ENCODE measurements around the gene OSBPL2. TPM values are rescaled to one million over a fixed set of nuclear protein-coding genes. Genes with fewer than 3 reads are reported as not detected.

Gene OSBPL2
- total RNA-seq, 1 donor from 2014 or later: 27.2 TPM

DNA sequence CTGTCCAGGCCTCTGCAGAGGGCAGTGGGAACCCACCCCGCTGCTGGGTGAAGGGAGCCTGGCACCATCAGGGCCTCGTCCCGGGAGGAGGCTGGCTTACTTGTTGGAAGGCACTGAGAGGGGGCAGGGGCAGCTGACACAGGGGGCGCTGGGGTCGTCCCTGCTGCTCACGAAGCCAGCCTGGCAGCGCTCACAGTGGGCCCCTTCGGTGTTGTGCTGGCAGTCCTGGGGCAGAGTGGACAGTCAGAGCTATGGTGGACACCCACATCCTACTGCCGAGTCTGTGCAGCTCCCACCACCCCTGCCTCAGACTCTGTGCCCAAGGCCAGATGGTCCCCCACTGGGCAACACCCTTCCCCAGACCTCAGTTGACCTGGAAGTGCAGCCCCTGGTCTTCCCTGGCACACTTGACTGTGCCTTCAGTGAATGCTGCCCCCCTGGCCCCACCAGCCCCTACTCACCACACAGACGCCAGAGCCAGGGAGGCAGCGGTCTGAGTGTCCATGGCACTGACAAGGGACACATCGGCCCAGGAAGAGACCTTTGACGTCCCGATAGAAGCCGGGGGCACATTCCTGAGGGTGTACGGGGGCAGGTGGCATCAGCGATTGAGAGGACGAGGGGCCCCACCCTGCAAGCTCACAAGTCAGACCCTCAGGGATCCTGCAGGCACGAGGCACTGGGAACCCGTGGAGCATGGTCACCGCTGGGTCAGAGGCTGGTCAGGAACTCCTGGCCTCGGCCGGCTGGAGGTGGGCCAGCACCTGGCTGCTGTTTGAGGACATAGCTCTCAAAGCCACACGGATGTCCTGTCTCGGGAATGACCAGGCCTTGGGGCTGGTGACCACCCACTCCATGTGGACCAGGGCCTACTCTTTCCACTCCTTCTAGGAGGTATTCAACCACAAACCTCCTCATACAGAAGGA, 85.9 kb downstream of the OSBPL2 start:
- intact Hi-C loops (cut with micrococcal nuclease): no loop called here

DNA sequence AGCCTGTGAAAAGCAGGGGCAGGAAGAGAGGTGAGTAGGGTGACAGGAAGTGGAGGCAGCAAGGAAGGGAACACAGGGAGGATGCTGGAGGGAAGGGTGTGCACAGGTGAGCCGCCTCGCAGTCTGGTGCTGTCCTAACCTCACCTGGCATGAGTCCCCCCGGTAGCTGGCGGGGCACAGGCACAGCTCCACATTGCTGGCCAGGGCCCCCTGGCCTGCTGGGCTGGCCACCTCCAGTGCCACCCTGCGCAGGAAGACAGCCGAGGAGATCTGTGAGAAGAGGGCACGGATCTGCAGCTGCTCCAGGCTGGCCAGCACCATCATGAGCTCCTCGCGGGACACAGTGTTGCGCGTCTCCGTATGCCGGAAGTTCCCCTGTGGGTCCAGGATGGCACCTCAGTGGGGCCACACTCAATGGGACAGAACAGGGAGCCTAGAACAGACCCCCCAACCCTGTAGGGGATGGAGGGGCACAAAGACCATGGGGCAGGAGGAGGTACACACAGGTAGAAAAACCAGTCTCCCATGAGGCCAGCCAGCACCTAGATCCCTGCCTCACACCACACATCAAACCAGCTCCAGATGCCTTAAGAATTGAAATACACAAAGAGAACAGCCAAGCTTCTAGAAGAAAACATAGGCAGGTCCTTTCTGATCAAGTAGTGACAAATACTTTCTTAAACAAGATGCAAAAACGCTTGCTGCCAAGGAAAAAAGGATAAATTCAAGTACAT, 87.0 kb downstream of the OSBPL2 start:
- intact Hi-C loops (cut with micrococcal nuclease): no loop called here

DNA sequence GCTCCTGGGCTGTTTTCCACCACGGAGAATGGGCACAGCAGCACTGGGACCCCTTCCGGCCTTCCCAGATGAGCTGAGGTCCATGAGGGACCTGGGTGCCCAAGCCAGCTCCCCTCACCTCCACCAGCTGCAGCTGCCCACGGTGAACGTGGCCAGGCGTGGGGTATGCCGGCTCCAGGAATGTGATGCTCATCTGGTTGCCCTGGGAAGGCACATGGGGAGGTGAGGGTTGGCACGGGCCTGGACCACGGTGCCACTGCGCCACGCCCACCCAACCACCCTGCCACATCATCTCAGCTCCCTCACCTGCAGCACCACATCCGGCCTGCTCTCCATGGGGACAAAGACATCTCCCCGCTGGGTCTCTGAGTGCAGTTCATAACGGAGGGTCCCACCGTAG, 88.2 kb downstream of the OSBPL2 start:
- intact Hi-C loops (cut with micrococcal nuclease): no loop called here

DNA sequence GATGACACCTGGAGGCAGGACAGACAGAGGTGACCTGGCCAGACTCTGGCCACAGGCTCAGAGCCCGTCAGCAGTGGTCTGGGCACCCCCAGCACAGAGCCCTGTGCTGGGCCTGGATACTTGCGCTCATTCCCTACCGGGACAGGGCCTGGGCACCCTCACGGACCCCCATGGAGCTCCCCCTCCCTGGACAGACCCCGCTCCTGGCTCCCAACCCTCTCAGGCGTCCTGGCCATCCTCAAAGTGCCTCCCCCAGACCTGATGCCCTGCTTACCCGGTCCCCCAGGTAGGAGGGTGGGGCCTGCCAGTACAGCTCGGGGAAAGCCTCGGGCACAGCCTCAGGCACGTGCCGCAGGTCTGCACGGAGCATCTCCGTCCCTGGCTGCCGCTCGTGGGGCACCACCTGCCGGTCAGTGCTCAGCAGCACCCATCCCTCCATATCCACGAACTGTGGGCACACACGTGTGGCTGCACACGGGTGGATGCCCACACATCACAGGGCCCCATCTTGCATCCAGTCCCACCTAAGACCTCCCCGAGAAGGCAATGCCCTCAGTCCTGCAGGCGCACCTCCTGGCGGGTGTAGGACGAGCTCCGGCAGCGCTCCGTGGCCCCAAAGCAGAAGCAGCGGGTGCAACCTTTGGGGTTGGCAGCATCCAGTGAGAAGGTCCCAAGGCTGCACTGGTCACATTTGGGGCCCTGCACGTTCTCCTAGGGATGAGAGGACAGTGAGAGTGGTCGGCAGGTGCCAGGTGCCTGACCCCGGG, 88.8 kb downstream of the OSBPL2 start:
- intact Hi-C loops (cut with micrococcal nuclease): no loop called here

DNA sequence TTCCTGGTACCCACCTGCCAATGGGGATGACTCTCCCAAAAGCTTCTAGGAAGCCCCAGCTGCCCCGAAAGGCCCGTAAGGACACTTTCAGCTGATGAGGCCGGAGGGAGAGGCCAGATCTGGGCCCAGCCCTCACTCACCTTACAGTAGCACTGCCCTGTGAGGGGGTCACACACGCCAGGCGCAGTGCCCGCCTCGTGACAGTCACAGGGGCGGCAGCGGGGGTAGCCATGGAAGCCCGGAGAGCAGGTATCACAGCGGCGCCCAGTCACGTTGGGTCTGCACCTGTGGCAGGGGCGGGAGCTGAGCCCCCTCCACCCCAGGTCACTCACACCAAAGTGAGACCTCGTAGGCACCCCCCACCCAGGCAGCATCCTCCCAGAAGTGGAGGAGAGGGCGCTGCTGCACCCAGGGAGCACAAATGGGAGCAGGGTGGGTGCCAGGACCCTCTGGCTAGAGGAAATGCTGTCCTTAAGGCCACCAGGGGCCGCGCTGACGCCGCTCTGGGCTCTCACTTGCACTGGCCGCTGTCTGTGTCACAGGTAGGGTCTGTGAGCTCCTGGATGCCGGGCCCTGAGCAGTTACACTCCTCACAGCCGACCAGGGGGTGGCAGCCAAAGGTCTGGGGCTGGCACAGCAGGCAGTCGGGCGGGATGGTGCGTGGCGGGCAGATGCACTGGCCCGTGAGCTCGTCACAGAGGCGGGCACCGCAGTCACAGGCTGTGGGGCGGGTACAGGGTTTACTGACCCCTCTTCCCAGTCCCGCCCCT, 89.6 kb downstream of the OSBPL2 start:
- intact Hi-C loops (cut with micrococcal nuclease): no loop called here

DNA sequence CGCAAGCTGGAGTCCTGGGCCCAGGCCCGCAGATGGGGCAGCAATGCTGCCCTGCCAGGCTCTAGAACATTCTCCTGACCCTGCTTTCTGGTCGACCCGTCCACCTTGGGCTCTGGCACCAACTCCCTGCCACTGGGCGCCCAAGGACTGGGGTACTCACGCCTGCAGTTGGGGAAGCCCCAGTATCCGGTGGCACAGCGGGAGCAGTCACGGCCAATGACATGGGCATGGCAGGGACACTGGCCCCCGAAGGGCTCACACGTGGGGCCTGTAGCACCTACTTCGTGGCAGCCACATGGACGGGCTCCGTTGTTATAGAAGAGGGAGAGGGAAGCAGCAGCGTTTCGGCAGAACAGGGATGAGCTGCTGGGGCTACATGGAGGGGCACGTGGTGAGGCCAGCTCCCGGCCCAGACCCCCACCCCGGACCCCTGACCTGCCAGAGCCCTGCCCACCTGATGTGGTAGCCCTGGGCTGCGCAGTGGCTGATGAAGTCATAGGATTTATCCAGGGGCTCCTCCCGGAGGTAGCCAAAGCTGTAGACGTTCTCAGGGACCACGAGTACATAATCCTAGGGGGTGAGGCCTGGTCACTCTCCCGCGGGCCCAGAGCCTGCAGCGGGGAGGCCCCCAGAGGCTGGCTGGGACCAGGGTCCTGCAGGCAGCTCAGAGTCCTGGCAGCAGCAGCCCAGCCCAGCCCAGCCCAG, 90.5 kb downstream of the OSBPL2 start:
- intact Hi-C loops (cut with micrococcal nuclease): no loop called here

DNA sequence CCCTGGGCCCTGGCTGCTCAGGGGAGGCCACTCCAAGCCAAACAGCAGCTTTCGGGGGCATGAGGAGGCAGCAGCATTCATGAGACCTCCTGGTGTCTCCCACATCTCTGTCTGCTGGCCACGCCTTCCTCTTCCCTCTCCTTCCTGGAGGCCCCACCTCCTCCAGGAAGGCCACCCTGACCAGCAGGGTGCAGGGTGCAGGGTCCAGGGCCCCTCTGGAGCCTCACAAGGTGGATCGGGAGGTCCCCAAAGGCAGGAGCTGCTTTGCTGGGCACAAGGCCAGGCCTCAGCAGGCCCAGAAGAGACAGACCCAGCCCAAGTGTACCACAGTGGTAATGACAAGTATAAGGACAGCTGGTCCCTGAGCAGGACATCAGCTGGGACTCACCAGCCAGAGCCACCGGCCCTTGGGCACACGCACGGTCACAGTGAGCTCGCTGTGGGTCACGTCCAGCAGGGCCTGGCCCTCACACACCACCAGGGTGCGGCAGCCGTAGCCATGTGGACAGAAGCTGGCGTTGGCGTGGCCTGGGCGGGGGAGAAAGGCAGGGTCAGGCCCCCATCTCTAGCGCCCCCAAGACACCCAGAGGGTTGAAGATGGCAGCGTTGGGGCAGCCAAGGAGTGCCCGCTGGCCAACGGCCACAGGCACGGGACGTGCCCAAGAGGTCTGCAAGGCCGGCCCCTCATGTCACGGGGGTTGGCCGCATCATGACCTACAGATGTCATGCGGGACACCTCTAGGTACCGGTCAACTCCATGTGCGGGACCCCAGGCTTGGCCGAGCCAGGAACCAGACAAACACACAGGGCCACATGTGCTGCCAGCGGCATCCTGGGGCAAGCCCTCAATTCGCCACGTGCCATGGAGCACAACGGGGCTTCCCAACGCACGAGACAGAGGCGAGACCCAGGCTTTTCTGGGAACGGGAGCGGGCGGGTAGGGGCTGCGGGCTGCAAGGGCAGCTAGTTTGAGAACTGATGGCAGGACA, 91.4 kb downstream of the OSBPL2 start:
- intact Hi-C loops (cut with micrococcal nuclease): no loop called here

DNA sequence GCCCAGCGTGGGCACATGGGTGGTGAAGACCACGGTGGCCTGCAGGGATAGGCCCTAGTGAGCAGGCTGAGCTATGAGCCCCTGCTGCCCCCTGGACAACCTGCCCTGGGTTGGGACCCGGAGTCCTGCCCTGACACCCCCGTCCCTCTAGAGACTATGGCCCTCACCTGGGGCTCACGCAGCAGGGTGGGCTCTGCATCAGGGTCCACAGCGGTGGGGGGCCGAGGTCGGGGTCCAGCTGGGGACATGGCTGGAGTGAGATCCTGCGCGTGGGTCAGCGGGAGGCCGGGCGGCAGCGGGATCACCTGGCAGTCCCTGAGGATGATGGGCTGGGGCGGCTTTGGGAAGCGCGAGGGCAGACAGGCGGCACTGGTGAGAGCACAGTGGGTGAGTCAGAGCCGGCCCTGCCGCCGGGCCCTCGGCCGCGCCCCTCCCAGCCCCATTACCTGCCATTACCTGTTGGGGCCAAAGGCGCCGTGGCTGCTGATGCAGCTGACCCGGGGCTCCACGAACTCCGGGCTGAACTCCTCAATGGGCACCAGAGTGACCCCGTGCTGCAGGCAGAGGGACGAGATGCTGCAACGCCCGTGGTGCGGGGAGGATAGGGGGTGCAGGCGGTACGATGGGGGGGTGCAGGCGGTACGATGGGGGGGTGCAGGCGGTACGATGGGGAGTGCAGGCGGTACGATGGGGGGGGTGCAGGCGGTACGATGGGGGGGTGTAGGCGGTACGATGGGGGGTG, 92.4 kb downstream of the OSBPL2 start:
- intact Hi-C loops (cut with micrococcal nuclease): no loop called here

DNA sequence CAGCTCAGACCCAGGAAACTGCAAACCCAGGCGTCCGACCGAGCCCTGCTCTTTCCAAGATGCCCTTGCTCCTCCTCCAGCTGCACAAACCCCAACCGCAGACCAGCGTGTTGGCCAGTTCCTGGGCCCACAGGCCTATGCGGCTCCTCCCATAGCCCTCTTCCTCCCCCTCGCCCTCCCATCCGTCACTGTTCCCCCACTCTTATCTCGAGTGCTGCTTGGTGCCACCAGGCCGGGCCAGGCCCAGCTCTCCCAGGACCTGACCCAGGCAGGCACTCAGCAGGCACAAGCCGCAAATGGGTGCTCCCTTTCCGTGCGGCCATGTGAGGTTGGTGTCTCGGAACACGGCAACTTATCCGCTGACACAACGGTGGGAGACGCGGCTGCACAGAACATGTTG, 93.0 kb downstream of the OSBPL2 start:
- intact Hi-C loops (cut with micrococcal nuclease): no loop called here

DNA sequence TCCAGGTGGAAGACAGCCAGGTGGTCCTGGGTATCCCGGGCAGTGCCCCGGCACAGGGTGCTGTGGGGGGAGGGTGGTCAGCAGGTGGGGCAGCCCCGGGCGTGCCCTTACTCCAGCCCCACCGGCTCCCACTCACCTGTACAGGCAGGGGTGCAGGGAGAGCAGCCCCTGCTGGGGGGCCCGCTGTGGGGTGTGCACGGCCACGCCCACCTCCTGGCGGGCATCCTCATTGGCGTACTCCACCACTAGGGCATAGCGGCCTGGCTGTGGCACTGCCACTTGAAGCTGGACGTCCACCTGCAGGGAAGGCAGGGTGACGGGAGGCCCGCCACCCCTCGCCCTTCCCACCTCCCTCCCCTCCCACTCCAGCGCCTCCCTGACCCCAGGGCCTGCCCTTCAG, 94.1 kb downstream of the OSBPL2 start:
- intact Hi-C loops (cut with micrococcal nuclease): no loop called here

DNA sequence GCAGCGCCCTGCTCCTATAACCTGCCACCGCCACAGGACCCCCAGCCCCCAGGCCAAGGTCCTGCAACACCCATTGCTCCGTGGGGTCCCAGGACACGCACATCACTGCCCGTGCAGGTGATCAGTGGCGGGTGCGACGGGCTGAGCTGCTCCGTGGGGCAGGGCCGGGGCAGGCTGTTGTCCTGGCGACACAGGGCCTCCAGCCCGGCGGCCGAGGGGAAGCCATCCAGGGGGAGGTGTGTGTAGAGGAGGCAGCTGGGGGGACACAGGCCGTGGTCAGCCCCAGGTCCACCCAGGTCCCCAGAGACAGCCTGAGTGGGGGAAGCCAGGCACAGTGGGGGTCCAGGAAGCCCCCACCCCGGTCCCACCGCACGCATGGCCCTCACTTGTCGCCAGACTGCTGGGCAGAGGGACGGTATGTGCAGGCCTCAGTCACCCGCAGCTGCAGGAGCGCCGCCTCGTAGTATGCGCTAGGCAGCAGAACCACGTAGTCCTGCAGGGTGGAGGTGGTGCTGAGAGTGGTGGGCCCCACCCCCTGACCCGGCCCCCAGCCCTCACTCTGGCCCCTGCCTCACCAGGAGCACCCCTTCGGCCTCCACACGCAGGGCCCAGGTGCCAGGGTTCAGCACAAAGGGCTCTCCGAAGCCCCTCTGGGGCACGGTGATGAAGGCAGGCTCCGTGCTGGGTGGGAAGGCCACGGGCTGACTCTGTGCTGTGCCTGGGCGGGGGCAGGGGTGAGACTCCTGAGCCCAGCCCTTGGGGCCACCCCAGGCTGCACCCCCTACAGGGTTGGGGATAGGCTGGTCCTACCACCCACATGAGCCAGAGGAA, 94.9 kb downstream of the OSBPL2 start:
- intact Hi-C loops (cut with micrococcal nuclease): no loop called here

DNA sequence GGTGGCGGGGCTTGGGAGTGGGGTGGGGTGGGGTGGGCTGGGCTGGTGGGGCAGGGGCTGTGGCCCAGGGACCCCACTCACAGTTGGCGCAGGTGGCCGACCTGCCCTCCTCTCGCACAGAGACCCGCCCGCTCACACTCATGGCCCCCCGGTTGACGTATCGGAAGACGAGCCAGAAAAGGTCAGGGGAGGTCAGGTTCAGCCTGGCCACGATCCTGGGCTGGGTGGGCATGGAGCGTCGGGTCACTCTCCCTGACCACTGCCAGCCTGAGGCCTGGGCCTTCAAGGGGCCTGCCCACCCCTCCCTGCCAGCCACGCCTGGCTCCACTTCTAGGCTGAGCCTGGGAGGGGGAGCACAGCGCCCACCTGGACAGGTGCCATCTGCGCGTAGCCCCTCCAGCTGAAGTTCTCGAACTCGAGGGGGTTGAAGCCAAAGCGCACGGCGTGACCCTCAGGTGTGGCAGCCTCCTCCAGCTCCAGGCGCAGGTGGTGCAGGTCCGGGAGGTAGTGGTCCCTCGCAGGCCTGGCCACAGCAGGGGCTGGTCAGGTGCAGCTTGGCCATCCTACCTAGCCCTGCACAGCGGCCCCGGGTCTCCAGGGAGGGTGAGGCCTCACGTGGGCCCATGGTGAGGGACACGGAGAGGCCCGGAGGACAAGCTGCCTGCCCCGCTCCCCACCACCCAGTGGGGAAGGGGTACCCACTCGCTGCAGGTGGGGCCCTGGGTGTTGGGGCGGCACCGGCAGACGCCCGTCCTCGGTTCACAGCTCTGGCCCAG, 95.7 kb downstream of the OSBPL2 start:
- intact Hi-C loops (cut with micrococcal nuclease): no loop called here

DNA sequence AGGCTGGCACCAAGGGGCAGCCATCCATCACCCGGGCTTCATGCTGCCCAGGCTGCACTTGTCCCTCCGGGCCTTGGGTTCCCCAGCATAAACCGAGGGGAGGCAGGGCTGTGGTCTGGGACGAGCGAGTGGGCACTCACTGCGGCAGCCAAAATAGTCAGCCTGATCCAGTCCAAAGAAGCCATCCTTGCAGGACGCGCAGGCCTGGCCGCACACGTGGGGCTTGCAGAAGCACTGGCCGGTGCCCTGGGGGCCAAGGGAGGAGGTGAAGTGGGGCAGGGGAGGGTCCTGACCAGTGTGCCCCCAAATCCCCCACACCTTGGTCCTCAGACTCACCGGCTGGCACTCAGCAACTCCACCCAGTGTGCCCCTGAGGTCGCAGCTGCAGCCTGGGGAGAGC, 96.6 kb downstream of the OSBPL2 start:
- intact Hi-C loops (cut with micrococcal nuclease): no loop called here

DNA sequence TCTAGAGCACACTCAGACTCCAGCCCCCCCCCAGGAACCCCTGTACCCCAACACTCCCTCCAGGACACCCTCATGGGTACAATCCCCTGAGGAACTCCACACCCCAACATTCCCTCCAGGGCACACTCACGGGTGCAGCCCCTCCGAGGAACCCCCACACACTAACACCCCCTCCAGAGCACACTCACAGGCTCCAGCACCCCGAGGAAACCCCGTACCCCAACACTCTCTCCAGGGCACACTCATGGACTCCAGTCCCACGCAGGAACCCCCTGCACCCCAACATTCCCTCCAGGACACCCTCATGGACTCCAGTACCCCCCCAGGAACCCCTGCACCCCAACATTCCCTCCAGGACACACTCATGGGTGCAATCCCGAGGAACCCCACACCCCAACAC, 97.2 kb downstream of the OSBPL2 start:
- intact Hi-C loops (cut with micrococcal nuclease): no loop called here

DNA sequence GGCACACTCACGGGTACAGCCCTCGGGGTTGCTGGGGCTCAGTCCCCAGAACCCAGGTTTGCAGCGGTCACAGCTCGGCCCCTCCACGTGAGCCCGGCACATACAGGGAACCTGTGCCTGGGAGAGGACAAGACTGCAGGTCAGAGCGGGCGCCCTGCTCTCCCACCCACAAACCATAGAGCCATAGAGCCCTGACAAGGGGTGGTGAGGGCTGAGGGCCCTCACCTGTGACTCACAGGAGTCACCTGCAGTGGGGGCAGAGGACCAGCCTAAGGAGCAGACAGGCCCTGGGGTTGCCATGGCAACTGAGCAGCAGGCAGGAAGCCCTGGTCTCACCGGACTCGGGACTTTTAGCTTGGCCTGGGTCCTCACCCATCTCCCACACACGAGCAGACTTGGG, 98.0 kb downstream of the OSBPL2 start:
- intact Hi-C loops (cut with micrococcal nuclease): no loop called here

DNA sequence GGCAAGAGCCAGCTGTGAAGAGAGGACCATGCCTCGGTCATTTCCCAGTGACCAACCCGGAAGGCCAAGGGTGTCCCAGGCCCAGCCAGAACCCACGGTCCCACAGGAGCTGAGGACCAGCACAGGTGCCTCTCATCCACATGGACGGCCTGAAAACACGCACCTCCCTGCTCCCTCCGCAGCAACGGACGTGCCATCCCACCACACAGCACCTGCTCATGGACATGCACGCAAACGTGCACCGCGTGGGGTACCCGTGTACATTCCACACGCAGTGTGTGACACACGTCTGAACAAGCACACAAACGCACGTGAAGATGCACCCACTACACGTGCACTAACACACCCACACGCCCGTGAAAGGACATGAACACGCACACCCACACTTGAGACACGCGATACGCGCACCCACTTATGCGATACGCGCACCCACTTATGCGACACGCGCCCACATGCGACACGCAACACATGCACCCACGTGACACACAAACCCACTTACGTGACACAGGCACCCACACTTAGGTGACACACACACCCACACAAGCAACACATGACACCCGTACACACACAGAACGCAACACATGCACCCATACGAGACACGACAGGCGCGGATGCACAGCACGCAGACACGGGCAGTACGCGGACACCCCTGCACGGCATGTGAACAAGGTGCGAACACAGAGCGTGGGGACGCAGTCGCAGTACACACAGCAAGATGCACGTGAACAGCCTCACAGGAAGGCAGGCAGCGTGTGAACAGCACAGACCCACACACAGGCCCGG, 98.6 kb downstream of the OSBPL2 start:
- intact Hi-C loops (cut with micrococcal nuclease): no loop called here
